ENCODE data around the gene ENTPD8.
A peak's percentile ranks its signal among the peaks of the same experiment; 100 is the strongest.

ENTPD8 gene

DNA sequence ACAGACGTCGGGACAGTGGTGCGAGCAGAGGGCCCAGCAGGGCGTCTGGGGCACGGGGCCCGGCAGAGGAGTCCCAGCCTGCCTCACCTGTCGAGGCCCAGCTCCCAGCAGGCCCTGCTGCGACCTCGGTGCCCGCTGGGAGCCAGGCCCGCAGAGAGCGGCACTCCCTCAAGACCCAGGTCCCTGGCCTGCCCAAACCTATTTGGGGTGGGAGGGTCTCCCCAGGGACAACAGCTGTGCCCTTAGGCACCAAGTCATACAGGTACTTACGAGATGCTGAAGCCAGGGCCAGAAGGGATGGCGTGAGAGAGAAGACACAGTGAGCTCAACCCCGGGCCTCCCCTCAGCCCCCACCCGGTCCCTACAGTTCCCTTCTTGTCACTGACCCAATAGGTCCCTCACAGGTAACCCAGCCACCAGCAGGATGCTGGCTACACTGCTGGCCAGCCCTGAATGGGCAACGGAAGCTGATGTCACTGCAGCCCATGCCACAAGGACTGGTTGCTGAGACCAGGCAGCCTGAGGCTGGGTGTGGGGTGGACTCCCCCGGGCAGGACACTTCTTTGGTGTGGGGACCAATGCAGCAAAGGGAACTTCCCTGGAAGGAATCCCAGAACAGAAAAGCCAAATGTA is 14.3 kb upstream of the ENTPD8 start:
- no peak for DNase-seq (ENCODE audit: low spot score)
- peak overlapping the region; percentile 74 for H3K27ac ChIP-seq
- CTCF ChIA-PET = interaction anchor here (0.6 to 2.1 kb wide), 2 partner anchors 9 to 10 kb away, joined by 4 to 7 read pairs; no protein-coding TSS in a partner anchor
- POLR2A ChIA-PET (ENCODE audit: low non-redundant PET) = interaction anchor here (0.6 kb wide), 2 partner anchors 14 to 153 kb away, joined by 5 to 7 read pairs; partner anchors contain the start of gene NRARP
- TF ChIP-seq, protein P1, sequence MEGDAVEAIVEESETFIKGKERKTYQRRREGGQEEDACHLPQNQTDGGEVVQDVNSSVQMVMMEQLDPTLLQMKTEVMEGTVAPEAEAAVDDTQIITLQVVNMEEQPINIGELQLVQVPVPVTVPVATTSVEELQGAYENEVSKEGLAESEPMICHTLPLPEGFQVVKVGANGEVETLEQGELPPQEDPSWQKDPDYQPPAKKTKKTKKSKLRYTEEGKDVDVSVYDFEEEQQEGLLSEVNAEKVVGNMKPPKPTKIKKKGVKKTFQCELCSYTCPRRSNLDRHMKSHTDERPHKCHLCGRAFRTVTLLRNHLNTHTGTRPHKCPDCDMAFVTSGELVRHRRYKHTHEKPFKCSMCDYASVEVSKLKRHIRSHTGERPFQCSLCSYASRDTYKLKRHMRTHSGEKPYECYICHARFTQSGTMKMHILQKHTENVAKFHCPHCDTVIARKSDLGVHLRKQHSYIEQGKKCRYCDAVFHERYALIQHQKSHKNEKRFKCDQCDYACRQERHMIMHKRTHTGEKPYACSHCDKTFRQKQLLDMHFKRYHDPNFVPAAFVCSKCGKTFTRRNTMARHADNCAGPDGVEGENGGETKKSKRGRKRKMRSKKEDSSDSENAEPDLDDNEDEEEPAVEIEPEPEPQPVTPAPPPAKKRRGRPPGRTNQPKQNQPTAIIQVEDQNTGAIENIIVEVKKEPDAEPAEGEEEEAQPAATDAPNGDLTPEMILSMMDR (conservative IDR thresholded peaks at IDR 0.05; ENCODE audit: low read depth) = no peak

- TF ChIP-seq, protein P1 (conservative IDR thresholded peaks at IDR 0.05; ENCODE audit: low read depth) = no peak
- ChIA-PET CTCF (interaction anchor here (0.6 kb wide), 2 partner anchors 9 to 507 kb away, joined by 4 read pairs; no protein-coding TSS in a partner anchor), POLR2A (ENCODE audit: low non-redundant PET) (interaction anchor here (0.6 kb wide), 1 partner anchor 13 kb away, joined by 5 read pairs; no protein-coding TSS in a partner anchor)
- peak overlapping the region; percentile 74 for H3K27ac ChIP-seq
- DNase-seq (ENCODE audit: low spot score) = no peak
Measured at GRCh38 chr9:137454597-137455358, 13.6 kb upstream of the ENTPD8 start.

- ChIA-PET POLR2A (ENCODE audit: low non-redundant PET) (no interaction called here), CTCF (interaction anchor here (0.6 kb wide), 1 partner anchor 506 kb away, joined by 4 read pairs; no protein-coding TSS in a partner anchor)
- H3K27ac ChIP-seq = peak overlapping the region; percentile 74
- TF ChIP-seq, protein P1 (conservative IDR thresholded peaks at IDR 0.05; ENCODE audit: low read depth) = no peak
- no peak for DNase-seq (ENCODE audit: low spot score)
Measured at GRCh38 chr9:137454145-137454596, 13.0 kb upstream of the ENTPD8 start.

DNA sequence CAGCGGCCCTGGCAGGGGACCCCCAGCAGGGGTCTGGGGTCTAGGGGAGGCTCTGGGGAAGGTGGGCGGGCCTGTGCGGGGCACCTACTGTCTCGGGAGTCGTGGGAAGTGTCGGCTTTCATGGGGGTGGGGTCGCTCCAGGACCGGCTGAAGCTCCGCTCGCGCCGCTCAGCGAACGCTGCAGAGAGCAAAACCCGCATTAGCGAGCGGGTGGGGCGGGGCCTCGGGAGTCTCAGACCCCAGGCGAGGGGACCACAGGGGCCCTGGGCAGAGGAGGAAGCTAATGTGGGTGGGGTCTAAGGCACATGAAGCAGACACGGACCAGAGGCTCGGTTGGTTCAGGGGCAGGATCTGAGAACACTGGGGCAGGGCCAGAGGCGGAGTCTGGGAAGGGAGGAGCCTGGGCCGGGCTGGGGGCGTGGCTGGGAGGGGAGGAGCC is 12.5 kb upstream of the ENTPD8 start:
- TF ChIP-seq, protein P1 (conservative IDR thresholded peaks at IDR 0.05; ENCODE audit: low read depth) = no peak
- H3K27ac ChIP-seq = peak overlapping the region; percentile 74
- ChIA-PET CTCF (interaction anchor here (0.6 to 1.3 kb wide), 3 partner anchors 9 to 427 kb away, joined by 3 to 4 read pairs (median 3); no protein-coding TSS in a partner anchor), POLR2A (ENCODE audit: low non-redundant PET) (no interaction called here)
- peak; percentile 85 for DNase-seq (ENCODE audit: low spot score)

DNA sequence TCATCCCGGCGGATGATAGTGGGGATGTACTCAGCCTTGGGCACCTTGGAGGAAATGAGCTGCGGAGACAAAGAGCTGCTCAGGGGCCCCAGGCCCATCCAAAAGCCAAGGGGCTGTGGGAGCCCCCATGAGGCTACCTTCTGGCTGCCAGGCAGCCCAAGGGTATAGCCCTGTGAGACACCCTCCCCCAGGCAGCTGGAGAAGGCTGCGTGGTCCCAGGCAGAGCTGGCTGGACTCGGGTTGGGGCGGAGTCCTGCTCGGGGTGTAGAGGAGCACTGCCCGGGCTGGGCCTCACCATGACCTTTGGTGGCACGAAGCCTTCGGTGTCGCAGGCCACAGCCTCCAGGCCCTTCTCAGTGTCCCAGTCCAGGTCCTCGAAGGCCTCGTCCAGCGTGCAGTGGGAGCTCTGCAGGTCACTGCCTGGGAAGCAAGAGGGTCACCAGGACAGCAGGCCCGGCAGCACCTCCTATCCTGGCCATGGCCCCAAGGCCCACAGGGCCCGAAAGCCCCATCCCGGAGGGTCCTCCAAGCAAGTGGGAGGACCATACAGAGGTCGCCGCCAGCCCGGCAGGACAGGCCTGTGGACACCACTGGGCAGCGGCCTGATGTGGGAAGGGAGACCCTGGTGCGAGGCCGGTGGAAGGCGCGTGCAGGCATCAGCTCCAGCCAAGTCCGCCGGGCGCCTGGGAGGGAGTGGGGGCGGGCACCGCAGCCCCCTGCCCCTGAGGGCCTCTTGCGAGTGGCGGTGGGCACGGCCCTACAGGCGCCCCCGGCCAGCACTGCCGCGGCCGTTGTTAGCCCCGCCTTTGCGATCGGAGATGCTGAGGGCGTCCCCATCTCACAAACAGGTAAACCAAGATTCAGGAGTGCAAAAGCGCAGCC is 11.8 kb upstream of the ENTPD8 start:
- POLR2A ChIA-PET (ENCODE audit: low non-redundant PET) = no interaction called here
- TF ChIP-seq, protein P1 (conservative IDR thresholded peaks at IDR 0.05; ENCODE audit: low read depth) = no peak
- CTCF ChIA-PET = interaction anchor here (0.5 to 1.3 kb wide), 4 partner anchors 8 to 426 kb away, joined by 3 to 4 read pairs (median 4); no protein-coding TSS in a partner anchor
- peak overlapping the region; percentile 74 for H3K27ac ChIP-seq
- no peak for DNase-seq (ENCODE audit: low spot score)

All from RWPE1 (cell line).